ENCODE results near the gene HPS6. TPM values are rescaled to one million over a fixed set of nuclear protein-coding genes. Genes with fewer than 3 reads are reported as not detected.

The HPS6 gene
- total RNA-seq, 1 donor from 2014 or later, result 29.7 TPM

GRCh38 chr10:102113956-102114857 is 49.1 kb downstream of the HPS6 start:
- no peak for TF ChIP-seq POLR2A (IDR thresholded peaks at IDR 0.05)
- TF ChIP-seq POLR2AphosphoS5 (IDR thresholded peaks at IDR 0.05; ENCODE audit: insufficient read depth in 1 of 2, low read depth in 1 of 2), result no peak
- no peak for TF ChIP-seq CTCF (IDR thresholded peaks at IDR 0.05)
- H3K9me3 ChIP-seq, result no peaks in the 10 kb centered on the region
- H3K4me1 ChIP-seq, result peaks cover 77% of the 10 kb centered on the region
- peaks cover 4 to 22% of the 10 kb centered on the region in 2 donors for H3K36me3 ChIP-seq
- DNase-seq (ENCODE audit: extremely low spot score in 2 of 2), result no peak
- intact Hi-C loops (cut with DNase I), result no loop called here
- H3K27ac ChIP-seq, result peak overlapping the region; percentile 95
- H3K27me3 ChIP-seq, result no peaks in the 10 kb centered on the region
- peak overlapping the region; percentile 46 to 72 for H3K4me3 ChIP-seq

GRCh38 chr10:102114861-102115618 is 49.9 kb downstream of the HPS6 start:
- Histone ChIP-seq H3K36me3 (peaks cover 0 to 14% of the 10 kb centered on the region in 2 donors), H3K9me3 (no peaks in the 10 kb centered on the region), H3K4me1 (peaks cover 78% of the 10 kb centered on the region), H3K4me3 (peak overlapping the region; percentile 46 to 72), H3K27ac (peak overlapping the region; percentile 95), H3K27me3 (no peaks in the 10 kb centered on the region)
- intact Hi-C loops (cut with DNase I), result no loop called here
- DNase-seq (ENCODE audit: extremely low spot score in 2 of 2), result no peak
- peak; percentile 86 to 91 for TF ChIP-seq POLR2AphosphoS5 (IDR thresholded peaks at IDR 0.05; ENCODE audit: insufficient read depth in 1 of 2, low read depth in 1 of 2)
- TF ChIP-seq POLR2A (IDR thresholded peaks at IDR 0.05), result peak in 1 of 2 donors; percentile 39
- TF ChIP-seq CTCF (IDR thresholded peaks at IDR 0.05), result no peak

GRCh38 chr10:102115775-102116174 is 50.6 kb downstream of the HPS6 start:
- H3K9me3 ChIP-seq, result no peaks in the 10 kb centered on the region
- H3K4me3 ChIP-seq, result peak overlapping the region in 1 of 2 donors; percentile 72
- H3K4me1 ChIP-seq, result peaks cover 80% of the 10 kb centered on the region
- no peak for TF ChIP-seq CTCF (IDR thresholded peaks at IDR 0.05)
- no peak for TF ChIP-seq POLR2A (IDR thresholded peaks at IDR 0.05)
- TF ChIP-seq POLR2AphosphoS5 (IDR thresholded peaks at IDR 0.05; ENCODE audit: insufficient read depth in 1 of 2, low read depth in 1 of 2), result no peak
- no peak for DNase-seq (ENCODE audit: extremely low spot score in 2 of 2)
- peaks cover 0 to 7% of the 10 kb centered on the region in 2 donors for H3K36me3 ChIP-seq
- H3K27ac ChIP-seq, result peak overlapping the region; percentile 95
- H3K27me3 ChIP-seq, result no peaks in the 10 kb centered on the region
- intact Hi-C loops (cut with DNase I), result no loop called here

GRCh38 chr10:102116656-102117055 is 51.5 kb downstream of the HPS6 start:
- no peaks in the 10 kb centered on the region for H3K36me3 ChIP-seq
- no peak for TF ChIP-seq POLR2A (IDR thresholded peaks at IDR 0.05)
- TF ChIP-seq CTCF (IDR thresholded peaks at IDR 0.05), result no peak
- TF ChIP-seq POLR2AphosphoS5 (IDR thresholded peaks at IDR 0.05; ENCODE audit: insufficient read depth in 1 of 2, low read depth in 1 of 2), result no peak
- peaks cover 81% of the 10 kb centered on the region for H3K4me1 ChIP-seq
- peak overlapping the region; percentile 99 for H3K27ac ChIP-seq
- intact Hi-C loops (cut with DNase I), result no loop called here
- DNase-seq (ENCODE audit: extremely low spot score in 2 of 2), result no peak
- H3K27me3 ChIP-seq, result no peaks in the 10 kb centered on the region
- H3K9me3 ChIP-seq, result no peaks in the 10 kb centered on the region
- H3K4me3 ChIP-seq, result peak overlapping the region; percentile 64 to 69

Small RNA genes lying within 50 kb of the gene (small RNA-seq; reads per million reads assigned to genes)
- gene AL500527.1 (not detected), gene AL500527.2 (not detected)

Other genes starting within 250 kb of the HPS6 start
- 125 TPM for gene OGA, start 246.9 kb upstream of the HPS6 start, total RNA-seq
- 5.9 TPM for gene KCNIP2, start 221.5 kb upstream of the HPS6 start, total RNA-seq
- 26.5 TPM for gene ARMH3, start 9.2 kb upstream of the HPS6 start, total RNA-seq
- gene LDB1, start 55.0 kb downstream of the HPS6 start, total RNA-seq, result 62.6 TPM
- gene PPRC1, start 67.7 kb downstream of the HPS6 start, total RNA-seq, result 29.5 TPM
- gene NOLC1, start 87.0 kb downstream of the HPS6 start, total RNA-seq, result 61.9 TPM
- gene ELOVL3, start 160.9 kb downstream of the HPS6 start, total RNA-seq, result not detected
- gene PITX3, start 176.2 kb downstream of the HPS6 start, total RNA-seq, result not detected
- gene GBF1, start 180.2 kb downstream of the HPS6 start, total RNA-seq, result 48.9 TPM